GM21528 (cell line): Measurements from ENCODE around the gene LPP.

Experiments
- ATAC-seq: cut with Tn5 transposase; IDR thresholded peaks from one replicate; pipeline ENCODE4 v1.9.1; 2021; ENCODE audit warnings: mild to moderate bottlenecking, moderate library complexity; ENCODE audit not compliant: unreplicated experiment, low FRiP score

Gene LPP

DNA sequence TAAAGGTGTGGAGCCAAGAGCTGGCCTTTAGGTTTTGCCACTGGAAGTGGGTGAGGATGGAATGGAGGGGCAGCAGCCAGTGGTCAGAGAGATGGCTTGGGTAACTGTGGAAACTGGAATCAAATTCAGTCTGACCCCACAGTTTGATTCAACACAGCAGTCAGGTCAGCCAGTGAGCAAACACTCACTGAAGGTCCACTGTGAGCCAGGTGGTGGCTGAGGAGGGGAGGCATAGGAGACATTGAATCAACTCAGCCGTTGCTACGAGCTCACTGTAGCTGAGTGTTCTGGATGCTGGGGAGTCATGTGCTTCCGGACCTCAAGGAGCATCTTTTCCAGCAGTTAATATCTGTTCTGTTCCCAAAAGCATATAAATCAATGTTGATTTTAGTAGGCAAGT lies 37.5 kb downstream of the LPP start:
- no peak for ATAC-seq

DNA sequence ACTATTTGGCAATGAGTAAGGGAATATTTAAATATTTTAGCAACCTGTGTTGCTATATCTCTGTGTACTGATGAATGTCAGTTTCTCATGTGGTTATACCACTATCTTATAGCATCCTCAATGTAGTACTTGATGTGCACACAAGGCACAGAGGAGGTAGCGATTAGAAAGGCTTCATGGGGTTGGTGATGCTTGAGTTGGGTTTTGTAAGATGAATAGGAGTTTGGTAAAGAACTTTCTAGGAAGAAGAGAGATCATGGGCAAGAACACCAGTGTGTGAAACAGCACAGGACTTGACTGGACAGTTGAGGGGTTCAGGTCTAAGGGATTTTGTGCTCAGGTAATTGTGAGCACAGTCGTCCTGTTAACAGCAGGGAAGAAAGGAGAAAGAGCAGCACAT lies 38.1 kb downstream of the LPP start:
- no peak for ATAC-seq

DNA sequence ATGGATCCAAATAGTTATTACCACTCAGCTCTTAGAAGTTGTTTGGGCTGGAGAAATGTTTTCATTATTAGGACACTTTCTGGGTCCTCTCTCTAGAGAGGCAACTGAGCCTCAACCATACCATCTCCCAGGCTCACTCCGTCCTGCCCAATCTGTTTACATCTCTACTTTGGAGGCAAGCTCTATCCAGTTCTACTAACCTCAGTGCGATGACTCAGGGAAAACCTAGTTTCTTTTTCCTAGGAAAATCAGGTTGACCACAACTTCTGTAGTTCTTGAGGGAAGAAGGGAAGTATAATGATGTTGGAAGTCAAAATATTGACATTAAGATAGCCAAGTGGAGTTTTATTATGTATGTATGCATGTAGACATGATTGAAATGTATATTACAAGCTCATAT lies 40.4 kb downstream of the LPP start:
- ATAC-seq: no peak

DNA sequence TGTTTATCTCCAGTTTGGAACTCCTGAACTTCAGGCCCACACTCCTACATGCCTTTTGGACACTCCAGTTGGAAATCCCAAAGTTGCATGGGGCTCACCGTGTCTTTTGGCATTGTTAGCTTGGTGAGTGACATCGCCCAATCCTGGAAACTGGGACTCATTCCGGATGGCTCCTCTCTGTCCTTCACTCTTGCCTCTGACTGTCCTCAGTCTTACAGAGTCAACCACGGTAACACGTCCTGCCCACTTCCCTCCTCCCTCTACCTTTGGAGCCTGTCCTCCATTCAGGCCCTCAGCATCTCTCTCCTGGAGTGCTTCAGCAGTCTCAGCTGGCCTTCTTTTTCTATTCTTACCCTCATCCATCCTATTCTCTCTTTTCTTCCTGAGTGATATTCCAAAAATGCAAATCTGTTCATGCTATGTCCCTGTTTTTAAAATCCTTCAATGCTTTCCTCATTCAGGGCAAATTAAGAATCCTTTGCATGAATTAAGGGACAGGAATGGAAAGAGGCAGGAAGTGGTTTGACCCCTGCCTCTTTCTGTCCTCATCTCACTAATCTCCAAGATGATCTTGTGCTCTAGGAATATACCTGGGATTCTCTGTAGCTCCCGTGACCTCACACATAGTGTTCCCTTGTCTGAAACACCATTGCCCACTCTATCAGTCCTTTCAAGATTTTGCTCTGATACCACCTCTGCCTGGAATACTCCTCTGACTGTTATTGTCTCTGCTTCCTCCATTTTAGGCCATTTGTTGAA lies 42.5 kb downstream of the LPP start:
- no peak for ATAC-seq

DNA sequence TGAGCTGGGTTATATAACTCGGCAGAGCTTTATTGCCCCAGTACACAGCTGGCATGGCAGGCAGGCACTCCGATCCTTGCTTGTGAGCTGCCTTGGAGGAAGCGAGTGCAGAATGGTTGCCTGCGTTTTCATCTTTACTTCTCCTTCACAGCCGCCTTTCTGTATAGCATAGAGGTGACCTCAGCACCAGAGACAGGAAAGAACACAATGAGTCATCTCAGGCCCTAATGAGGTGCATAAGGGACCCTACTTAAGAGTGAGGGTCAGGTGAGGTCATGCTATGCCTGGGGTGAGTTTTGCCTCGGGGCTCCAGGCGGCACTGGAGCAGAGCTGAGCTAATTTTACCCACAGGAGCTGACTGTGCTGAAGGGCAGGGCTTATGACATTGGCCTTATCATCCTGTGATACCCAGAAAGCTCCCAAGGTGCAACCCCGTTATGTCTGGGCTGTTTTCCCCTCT lies 43.5 kb downstream of the LPP start:
- no peak for ATAC-seq

DNA sequence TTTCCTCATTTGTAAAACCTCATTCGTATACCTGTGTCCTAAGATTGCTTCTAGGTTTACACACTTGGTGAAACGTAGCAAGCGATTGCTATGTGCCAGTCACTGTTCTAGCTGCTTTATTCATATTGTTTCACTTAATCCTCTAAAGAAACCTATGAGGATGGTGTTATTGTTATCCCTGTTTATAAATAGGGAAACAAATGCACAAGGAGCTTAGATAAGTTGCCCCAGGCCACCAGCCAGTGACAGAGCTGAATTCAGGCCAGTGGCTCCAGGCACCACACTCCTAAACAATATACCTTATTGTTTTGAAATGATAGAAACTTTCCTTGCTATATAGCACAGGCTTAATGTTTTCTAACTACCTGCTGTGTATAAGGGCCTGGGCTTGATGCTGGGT lies 44.0 kb downstream of the LPP start:
- no peak for ATAC-seq

DNA sequence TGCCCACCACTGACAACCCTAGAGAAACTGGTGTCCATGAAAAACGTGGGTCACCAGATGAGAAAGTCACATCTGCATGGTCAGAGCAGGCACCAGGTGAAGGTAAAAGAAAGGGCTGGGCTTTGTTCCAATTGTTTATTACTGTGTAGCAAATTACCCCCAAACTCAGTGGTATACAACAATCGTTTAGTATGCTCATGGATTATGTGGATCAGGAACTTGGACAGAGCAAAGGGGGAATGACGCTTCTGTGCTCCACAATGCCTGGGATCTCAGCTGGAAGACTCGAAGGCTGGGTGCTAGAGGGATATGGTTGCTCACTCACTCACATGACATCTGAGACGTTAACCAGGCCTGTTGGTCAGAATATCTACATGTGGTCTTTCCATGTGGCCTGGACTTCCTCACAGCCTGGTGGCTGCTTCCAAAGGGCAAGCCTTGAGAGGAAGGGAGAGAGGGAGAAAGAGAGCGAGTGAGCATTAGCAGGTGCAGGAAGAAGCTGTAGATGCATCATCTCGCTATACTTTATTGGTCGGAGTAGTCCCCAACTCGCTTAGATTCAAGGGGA lies 44.9 kb downstream of the LPP start:
- no peak for ATAC-seq

DNA sequence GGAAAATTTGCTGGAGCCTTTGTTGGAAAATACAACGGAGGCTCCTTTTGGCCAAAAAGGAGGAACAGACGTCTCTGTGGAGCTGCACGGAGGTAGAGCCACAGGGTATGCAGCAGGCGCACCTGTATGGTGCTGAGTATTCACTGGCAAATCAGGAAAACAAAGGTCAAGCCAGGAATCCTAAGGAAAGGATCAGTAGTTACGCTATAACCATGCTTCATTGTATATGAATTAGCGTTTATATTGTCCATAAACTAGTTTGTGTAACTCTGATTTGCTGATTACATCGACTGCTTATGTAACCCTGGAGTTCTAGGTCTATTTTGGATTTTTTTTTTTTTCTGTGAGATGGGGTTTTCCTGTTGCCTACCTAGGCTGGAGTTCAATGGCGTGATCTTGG lies 45.4 kb downstream of the LPP start:
- no peak for ATAC-seq

DNA sequence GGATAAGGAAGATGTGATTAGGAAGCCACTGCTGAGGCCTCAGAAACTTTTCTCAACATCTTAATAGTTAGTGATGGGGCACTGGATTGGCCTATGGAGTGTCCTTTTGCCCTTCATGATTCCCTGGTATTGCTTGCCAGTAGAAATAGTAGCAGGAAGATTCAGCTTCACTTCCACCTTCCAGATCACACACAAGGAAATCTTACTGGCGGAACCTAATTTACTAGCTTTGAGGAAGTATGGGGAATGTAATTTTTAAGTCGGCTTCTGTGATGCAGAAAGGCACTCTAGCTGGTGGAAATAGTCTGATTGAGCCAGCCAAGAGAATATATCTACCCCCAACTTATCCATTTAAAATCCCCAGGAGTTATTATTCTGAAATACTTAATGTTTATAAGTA lies 46.5 kb downstream of the LPP start:
- no peak for ATAC-seq

DNA sequence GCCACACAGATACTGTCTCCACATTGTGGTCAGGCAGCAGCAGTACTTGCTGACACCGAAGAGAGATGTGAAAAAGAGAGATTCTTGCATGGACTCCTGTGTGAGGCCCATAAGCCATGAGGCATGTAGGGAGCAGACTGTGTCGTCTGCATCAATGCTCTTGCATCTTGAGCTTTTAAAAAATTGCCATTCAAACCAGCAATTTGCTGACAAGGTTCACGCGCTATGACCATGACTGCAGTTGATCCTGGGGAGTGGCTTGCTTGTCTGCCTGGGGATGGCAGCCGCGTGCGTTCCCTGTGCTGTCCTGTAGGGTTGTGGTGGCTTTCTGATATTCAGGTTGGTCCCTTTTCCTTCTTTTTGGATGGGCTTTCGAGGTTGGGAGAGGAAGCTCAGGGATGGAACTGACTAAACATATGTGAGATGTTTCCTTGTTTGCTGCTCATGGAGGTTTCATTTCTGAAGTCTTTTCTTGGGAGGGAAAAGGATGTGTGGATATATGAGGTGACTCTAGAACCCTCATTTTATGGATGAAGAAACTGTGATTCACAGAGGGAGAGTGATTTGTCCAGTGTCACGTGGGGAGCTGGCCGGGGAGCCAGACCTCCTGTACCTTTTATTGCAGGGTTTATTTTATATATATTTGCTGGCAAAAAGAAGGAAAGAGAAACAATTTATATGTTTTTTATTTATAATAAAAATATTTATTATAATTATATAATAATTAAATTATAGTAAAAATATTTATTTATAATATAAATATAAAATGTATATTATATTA lies 48.6 kb downstream of the LPP start:
- ATAC-seq: no peak

DNA sequence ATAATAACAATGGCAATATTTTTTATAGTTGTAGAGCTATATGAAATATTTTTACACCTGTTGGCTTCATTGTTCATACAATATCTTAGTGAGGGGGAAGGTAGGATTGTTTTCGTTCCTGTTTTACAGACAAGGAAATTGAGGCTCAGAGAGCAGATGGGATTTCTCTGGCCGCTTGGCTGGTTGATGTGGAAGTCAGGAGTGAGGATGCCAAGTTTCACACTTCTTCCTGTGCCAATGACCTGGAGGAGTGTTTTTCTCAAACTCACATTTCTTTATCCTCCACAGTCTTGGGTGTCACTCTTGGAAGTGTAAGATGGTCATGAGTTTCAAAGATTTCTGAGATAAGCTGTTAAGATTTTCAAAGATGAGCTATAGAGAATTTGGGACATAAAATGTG lies 50.6 kb downstream of the LPP start:
- no peak for ATAC-seq

DNA sequence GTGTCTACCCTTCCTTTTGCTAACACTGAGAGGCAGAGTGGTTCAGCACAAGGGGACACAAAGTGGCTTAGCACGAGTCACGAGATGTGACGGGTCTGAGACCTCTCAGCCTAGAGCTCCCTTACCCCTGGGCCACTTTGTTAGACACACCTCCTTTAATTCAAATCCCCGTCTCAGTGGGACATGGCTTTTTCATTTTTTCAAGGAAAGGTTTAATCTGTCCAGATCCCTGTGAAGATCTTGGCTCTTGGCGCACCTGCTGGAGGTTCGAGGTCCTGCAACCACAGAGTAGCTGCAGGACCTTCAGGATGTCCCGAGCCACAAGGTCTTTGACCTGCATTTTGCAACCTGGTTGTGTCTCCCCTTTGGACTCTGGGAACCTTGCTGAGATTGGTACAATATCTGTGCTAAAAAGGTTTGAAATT lies 52.0 kb downstream of the LPP start:
- ATAC-seq: no peak

DNA sequence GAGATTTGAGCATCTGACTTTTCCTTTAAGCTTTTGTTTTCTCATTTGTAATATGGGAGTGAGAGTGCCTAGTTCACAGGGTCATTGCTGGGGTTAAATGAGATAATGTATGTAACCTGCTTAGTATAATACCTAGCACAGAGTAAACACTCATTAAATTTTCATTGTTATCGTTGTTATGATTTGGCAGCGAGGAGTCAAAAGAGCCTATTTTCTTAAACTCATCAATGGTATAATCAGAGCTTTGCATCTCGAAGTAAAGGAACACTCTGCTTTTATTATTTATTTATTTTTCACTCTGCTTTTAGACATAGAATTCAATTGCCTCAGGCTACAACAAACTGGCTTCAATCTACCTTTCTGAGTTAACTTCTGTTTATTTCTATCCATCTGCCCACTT lies 52.8 kb downstream of the LPP start:
- ATAC-seq: no peak

DNA sequence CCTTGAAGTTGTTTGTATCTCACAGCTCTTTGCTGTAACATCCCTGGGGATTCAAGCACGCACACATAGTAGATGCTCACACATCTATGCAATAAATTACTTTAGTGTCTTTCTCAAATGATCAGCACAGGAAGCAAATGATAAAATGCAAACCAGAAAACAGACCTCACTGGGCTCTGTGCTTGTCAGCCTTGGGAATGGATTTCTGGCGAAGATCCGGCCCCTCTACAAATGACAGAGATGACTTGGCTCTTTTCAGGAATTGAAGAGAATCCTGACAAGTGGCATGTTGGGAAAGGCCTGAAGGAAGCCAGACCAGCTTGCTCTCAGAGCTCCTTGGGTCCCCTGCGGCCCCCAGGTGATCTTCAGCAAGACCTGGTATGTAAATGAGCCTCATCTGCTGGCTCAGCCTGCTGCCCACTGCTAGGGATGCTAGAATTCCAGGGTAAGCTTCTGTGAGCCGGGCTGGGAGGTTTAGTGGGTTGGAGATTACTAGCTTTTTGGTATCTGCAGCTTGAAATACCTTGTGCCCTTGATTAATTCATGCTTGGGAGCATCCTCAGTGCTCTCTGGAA lies 54.1 kb downstream of the LPP start:
- no peak for ATAC-seq

DNA sequence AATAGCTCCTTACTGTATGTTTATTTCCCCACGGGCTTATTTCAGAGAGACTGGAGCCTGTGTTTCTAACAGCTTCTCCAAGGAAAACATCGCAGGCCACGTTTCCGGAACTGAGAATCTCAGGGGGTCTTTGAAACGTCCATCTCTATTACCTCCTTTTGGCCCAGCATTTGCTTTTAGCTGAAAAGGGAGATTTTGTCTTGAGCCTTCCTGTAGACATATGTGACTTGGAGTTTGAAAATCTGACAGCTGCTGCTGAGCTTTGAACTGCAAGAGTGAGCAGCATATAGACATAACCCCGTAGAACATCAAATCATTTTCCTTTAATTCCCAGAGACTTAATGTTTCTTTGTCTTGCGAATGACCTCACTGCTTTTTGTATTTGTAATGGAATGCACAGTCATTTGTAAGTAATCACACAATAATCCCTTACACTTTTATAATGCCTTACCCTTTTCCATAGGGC lies 54.6 kb downstream of the LPP start:
- ATAC-seq: no peak

DNA sequence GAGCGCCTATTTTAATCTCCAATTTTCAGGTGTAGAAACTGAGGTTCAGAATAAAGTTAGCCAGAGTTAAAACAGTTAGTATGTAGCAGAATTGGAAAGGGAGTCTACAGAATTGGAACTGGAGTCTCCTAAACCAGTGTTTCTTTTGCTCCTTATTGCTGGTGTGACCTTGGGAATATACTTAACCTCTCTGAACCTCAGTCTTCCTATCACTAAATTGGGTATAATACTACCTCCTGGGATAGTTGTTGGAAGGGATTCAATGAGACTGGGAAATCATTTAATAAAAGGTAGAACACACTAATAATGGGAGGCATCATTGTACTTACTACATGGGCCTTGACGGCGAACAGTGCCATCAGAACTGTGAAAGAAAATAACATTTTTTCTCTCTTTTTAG lies 55.1 kb downstream of the LPP start:
- no peak for ATAC-seq

DNA sequence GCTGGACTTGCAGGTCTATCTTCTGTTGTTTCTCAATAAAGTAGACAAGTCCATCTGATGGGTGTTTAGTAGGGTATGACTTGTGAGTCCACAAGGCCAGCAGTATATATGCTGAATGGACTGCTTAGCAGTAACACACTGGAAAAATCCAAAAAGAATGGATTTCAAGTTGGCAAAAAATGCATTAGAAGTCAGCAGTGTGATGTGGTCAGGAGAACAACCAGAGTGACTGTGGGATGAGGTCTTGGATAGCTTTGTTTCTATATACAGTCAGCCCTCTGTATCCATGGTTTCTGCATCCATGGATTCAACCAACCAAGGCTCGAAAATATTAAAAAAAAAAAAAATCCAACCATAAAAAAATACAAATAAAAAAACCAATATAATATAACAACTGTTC lies 55.8 kb downstream of the LPP start:
- no peak for ATAC-seq

DNA sequence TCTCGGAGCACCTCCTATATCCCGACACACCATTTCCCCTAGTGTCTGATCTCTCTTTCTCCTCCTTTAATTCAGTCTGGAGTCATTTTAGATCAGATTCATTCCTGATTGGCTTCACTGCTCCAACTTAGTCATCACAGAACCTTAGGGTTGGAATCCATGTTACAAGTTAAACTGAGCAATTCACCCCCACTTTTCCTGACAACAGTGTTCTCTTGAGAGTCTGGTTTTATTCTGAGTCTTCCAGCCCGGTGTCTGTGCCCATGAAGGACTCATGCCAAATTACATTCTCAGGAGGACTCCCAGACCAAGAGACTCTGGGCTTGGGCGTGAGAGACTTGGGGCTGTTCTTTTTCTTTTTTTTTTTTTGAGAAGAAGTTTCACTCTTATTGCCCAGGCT lies 57.5 kb downstream of the LPP start:
- no peak for ATAC-seq

DNA sequence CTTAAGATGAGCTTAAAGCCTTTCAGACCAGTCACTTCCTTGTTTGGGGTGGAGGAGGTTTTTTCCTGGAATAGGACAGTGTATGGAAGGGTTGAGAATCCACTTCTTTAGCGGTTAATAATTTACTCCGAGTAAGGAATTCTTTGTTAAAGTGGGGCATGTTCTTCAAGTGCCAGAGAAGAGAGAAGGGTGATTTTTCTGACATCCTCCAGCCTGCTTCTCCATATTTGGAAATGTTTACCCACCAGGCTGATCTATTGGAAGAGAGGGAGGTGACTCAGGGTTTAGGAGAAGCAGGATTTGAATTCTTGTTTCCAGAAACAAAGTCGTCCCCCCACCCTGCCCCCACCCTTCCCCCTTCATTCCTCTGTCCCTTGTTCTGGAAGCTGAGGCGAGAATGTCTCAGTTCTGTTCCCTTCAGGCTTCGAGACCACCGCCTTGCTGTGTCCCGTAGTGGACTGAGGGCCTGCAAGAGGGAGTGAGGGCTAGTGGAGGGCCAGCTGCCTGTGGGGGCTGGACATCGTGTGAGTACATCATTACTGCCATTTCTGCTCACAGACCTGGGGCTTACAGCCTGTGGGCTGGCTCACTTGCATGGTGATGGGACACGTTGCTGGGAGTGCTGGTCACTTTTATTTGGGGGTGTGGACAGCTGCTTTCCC lies 58.5 kb downstream of the LPP start:
- no peak for ATAC-seq

DNA sequence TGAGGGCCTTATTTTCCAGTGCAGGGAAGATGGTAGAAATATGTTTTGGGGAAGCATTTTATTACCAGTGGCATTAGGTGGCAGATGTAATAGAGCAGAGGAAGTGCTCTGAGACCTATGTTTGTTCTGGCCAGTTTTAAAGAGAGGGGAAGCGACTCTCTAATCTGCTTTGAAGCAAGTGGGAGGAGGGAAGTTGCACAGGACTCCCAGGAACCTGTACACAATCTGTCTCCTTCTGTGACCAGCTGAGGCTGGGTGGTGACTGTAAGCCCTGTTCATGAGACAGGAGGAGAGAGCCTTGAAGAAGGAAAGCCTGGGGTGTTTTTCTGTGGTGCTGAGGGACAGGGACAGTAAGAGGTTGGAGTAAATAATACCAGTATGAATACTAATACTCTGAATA lies 60.5 kb downstream of the LPP start:
- no peak for ATAC-seq

DNA sequence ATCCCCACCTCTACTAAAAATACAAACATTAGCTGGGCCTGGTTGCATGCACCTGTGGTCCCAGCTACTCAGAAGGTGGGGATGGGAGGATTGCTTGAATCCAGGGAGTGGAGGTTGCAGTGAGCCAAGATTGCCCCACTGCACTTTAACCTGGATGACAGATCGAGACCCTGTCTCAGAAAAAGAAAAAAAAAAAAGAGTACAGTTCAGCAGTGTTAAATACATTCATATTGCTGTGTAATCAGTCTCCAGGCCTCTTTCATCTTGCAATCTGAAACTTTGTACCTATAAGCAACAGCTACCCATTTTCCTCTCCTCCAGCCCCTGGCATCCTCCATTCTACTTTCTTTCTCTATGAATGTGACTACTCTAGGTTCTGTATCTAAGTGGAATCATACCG lies 61.2 kb downstream of the LPP start:
- ATAC-seq: no peak
